LNCaP clone FGC (cell line): ENCODE data around the gene HTRA3.

Experiments
- DNase-seq: peaks from one replicate; pipeline ENCODE4 v3.0.0-alpha.2; 2011; ENCODE audit warnings: low read depth
- H3K4me3 ChIP-seq: 2 replicates; pipeline ENCODE4 v1.5.1; 2011; ENCODE audit warnings: mild to moderate bottlenecking, low read depth, low read length, control low read depth
- CTCF ChIP-seq: IDR thresholded peaks from 2 replicates; pipeline ENCODE4 v1.5.1; 2012; ENCODE audit warnings: mild to moderate bottlenecking; ENCODE audit not compliant: control insufficient read depth, insufficient read depth; ENCODE audit errors: extremely low read depth

Gene HTRA3

GRCh38 chr4:8224975-8225625, 44.5 kb upstream of the HTRA3 start:
- no peak for DNase-seq
- no peak overlapping the region for H3K4me3 ChIP-seq
- no peak for TF ChIP-seq CTCF

GRCh38 chr4:8225706-8226443, 43.7 kb upstream of the HTRA3 start:
- no peak for DNase-seq
- TF ChIP-seq CTCF, result no peak

GRCh38 chr4:8227201-8227770, 42.3 kb upstream of the HTRA3 start:
- no peak for TF ChIP-seq CTCF
- H3K4me3 ChIP-seq, result no peak overlapping the region
- DNase-seq, result no peak

More at GRCh38 chr4:8225706-8226443, 43.7 kb upstream of the HTRA3 start:
- no peak overlapping the region for H3K4me3 ChIP-seq

GRCh38 chr4:8227771-8228318, 41.7 kb upstream of the HTRA3 start:
- no peak for TF ChIP-seq CTCF
- DNase-seq, result no peak
- H3K4me3 ChIP-seq, result no peak overlapping the region

GRCh38 chr4:8228319-8229250, 41.0 kb upstream of the HTRA3 start:
- peak; percentile 64 for DNase-seq

More at GRCh38 chr4:8228319-8229250, 41.0 kb upstream of the HTRA3 start:
- TF ChIP-seq CTCF, result no peak
- H3K4me3 ChIP-seq, result no peak overlapping the region
